NOMO-1 (cell line): ENCODE data around the gene FNDC3B.
A peak's percentile ranks its signal among the peaks of the same experiment; 100 is the strongest.

Source experiments
- DNase-seq, 2 experiments: peaks; one replicate each; lab custom pipeline; 2025; ENCODE audit not compliant: unreplicated experiment in 2 of 2; lab: John Stamatoyannopoulos, UW

FNDC3B gene

GRCh38 chr3:172182797-172183196, 143.4 kb downstream of the FNDC3B start:
- DNase-seq = no peak

DNA sequence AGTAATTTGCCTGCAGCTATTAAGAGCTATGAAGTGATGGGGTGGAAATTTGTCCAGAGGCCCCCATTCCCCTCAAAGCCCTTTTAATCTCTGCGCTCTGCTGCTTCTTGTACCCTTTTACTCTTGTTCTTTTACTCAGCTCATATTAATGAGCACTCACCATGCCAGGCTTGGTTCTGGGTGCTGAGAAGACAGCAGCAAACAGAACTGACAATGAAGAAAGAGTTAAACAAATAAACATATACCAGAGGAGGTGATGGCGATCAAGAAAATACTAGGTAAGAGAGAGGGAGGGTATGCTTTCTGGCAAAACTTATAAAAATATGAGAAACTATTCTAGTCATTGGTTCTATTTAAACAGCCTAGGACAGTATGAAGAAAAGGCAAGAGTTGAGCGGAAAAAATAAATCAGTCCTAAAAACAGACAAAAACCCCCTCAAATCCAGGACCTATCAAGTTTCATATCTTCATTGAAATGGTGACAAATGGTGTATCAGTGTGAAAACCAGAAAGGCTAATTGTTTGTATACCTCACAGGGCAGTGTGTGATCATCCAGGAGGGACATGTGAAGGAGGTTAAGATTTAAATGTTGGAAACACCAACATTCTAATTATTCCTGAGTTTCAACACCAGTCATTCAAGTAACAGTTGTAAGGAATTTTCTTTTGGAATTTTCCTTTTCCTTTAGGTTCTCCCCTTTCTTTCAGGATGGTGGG, 144.9 kb downstream of the FNDC3B start:
- DNase-seq = no peak

- peak; percentile 18 to 74 for DNase-seq
These were observed 146.5 kb downstream of the FNDC3B start for GRCh38 chr3:172185907-172186306.

GRCh38 chr3:172186607-172187006, 147.2 kb downstream of the FNDC3B start:
- DNase-seq = no peak

GRCh38 chr3:172187511-172187910, 148.1 kb downstream of the FNDC3B start:
- no peak for DNase-seq

DNA sequence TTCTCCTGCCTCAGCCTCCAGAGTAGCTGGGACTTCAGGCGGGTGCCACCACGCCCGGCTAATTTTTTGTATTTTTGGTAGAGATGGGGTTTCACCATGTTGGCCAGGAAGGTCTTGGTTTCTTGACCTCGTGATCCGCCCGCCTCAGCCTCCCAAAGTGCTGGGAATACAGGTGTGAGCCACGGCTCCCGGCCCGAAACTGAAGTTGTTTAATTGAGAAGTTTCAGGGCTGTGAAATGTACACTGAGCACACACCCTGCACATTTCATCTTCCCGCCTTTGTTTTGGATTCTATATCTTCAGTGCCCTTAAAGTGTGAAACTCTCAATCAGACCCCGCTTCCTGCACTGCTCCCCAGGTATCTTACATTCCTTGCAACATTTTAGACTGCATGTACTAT, 149.1 kb downstream of the FNDC3B start:
- no peak for DNase-seq

- DNase-seq = no peak
These were observed 149.8 kb downstream of the FNDC3B start for GRCh38 chr3:172189213-172189612.

DNA sequence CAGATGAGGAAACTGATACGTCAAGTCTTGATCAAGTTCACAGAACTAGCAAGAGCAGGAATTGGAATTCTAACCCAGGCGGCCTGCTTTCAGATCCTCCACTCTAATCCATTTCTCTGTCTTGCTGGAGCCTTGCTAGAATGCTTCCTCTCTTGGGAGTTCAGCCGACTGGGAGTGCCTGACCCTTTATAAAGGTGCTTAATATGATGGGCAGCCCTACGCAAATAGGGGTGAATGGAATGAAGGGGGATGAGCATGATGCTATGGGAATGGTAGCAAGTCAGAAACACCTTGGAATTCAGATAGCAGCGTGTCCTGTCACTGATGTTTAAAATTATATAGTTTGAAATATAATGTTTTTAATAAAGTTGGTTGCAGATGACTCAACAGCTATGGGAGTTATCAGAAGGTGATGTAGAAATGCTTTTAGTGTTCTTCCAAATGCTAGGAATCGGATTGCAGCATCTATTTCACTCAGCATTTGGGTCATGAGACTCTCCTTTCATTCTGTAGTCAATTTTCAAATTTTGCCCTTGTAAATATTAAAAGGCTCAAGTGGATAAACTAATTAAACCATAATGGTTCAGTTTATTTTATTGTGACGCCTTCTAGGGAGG, 150.7 kb downstream of the FNDC3B start:
- DNase-seq = no peak

- no peak for DNase-seq
These were observed 151.6 kb downstream of the FNDC3B start for GRCh38 chr3:172190980-172191379.

GRCh38 chr3:172191629-172192028, 152.3 kb downstream of the FNDC3B start:
- no peak for DNase-seq

DNA sequence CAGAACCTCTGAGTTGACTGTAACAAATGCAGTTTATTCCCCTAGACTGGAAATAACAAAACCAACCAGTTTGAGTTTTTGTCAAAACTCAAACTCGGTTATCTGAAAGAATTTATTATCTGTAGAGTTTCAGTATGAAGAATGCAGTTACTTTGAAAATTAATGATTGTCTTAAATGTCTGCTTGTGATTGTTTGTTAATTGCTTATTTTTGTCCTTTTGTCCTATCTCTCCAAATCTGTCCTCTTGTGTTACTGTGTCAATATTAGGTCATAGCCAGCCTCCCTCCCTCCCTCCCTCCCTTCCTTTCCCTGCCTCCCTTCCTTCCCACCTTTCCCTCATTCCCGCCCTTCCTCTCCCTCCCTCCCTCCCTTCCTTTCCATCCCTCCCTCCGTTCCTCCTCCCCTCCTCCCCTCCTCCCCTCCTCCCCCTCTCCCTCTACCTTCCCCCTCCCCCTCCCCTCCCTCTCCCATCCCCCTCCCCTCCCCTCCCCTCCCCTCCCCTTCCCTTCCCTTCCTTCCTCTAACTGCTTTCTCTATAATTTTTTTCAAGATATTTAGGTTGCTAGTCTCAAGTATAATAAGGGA, 153.5 kb downstream of the FNDC3B start:
- DNase-seq = no peak

DNA sequence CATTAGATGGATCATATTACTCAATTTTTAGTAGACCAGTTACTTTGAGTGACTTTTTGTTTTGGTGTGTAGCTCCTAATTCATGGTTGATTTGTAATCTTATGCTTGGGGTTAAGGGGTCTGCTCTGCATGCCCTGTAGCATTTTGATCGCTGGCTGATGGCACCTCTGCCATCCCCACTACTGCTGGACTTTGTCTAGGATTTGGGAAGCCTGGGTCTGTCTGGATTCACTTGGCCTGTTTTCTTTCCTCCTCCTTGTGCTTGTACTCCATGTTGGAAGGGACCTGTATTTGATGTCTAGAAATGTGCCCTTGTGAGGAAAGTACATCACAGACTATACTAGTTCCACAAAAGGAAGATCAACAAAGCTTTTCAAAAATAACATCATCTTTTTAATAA, 154.1 kb downstream of the FNDC3B start:
- DNase-seq = no peak

- DNase-seq = no peak
These were observed 155.5 kb downstream of the FNDC3B start for GRCh38 chr3:172194702-172195406.

- no peak for DNase-seq
These were observed 156.0 kb downstream of the FNDC3B start for GRCh38 chr3:172195407-172195754.

GRCh38 chr3:172197344-172197743, 158.0 kb downstream of the FNDC3B start:
- no peak for DNase-seq

- DNase-seq = no peak
These were observed 159.1 kb downstream of the FNDC3B start for GRCh38 chr3:172198428-172198827.

DNA sequence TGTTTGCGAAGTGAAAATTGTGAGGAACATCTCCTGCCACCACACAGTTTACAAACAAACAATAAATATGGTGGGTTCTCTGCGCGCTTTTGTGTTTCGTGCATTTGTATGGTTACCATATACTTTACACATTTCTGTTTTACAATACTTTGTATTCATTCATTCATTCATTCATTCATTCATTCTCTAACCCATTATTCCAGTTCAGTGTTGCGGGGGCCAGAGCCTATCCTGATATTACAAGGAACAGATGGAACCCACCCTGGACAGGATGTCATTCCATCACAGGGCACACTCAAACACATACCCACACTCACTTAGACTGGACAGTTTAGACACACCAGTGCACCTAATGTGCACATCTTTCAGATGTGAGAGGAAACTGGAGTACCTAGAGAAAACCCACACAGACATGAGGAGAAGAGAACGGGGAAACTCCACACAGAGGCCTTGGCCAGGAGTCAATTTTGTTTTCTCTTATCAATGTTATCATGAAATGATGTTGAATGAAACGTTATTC, 160.5 kb downstream of the FNDC3B start:
- DNase-seq = no peak

GRCh38 chr3:172201136-172201869, 161.9 kb downstream of the FNDC3B start:
- no peak for DNase-seq

- DNase-seq = peak in 1 of 2 experiments; percentile 35
These were observed 162.5 kb downstream of the FNDC3B start for GRCh38 chr3:172201870-172202236.

DNA sequence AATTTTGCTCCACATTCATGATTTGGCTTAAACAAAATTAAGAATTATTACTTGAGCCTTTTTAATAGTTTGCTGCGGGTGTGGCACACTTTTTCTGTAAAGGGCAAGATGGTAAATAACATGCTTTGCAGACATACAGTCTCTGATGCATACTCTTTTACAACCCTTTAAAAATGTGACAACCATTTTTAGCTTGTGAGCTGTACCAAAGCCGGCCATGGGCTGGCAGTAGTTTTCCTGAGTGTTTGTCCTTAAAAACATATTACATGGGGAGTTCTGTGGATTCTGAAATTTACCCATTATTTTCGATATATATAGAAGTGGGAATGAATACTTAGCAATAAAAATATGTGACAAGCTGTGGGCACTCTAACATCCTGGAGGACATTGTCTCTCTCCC, 163.4 kb downstream of the FNDC3B start:
- no peak for DNase-seq
